GM19099 (cell line): ENCODE data around the gene HOXA7.

Experiments used
- POLR2A ChIP-seq: IDR thresholded peaks from 3 replicates; pipeline ENCODE4 v1.6.1; 2011; ENCODE audit warnings: low read depth; ENCODE audit not compliant: insufficient read length; ENCODE audit errors: extremely low read depth

HOXA7 gene

GRCh38 chr7:27148031-27148755 lies 8.3 kb downstream of the HOXA7 start:
- TF ChIP-seq POLR2A = no peak

- TF ChIP-seq POLR2A = no peak
Measured at GRCh38 chr7:27147199-27148030, 9.1 kb downstream of the HOXA7 start, which contains the start of gene HOXA6. Gene HOXA6 (minus strand): TSS chr7:27147774. CDS start chr7:27147749, 25 bp downstream.

GRCh38 chr7:27146491-27147198 lies 9.8 kb downstream of the HOXA7 start:
- TF ChIP-seq POLR2A = no peak

GRCh38 chr7:27145914-27146412 lies 10.5 kb downstream of the HOXA7 start:
- TF ChIP-seq POLR2A = no peak

- TF ChIP-seq POLR2A = no peak
Measured at GRCh38 chr7:27145165-27145913, 11.1 kb downstream of the HOXA7 start.

- TF ChIP-seq POLR2A = no peak
Measured at GRCh38 chr7:27144781-27145164, 11.7 kb downstream of the HOXA7 start.

- no peak for TF ChIP-seq POLR2A
Measured at GRCh38 chr7:27143950-27144780, 12.3 kb downstream of the HOXA7 start.

GRCh38 chr7:27143023-27143949 lies 13.2 kb downstream of the HOXA7 start, which contains the start of gene HOXA5:
Gene HOXA5 (minus strand): TSS chr7:27143681. CDS start chr7:27143607, 74 bp downstream.
- no peak for TF ChIP-seq POLR2A

- TF ChIP-seq POLR2A = no peak
Measured at GRCh38 chr7:27142580-27143022, 13.9 kb downstream of the HOXA7 start.

- TF ChIP-seq POLR2A = no peak
Measured at GRCh38 chr7:27141923-27142579, 14.4 kb downstream of the HOXA7 start.

GRCh38 chr7:27141137-27141922 lies 15.1 kb downstream of the HOXA7 start:
- no peak for TF ChIP-seq POLR2A

GRCh38 chr7:27140126-27140857 lies 16.2 kb downstream of the HOXA7 start:
- TF ChIP-seq POLR2A = no peak
